Kidney (tissue), 14 donors: Measurements from ENCODE around the gene SLC35F6. TPM values are rescaled to one million over a fixed set of nuclear protein-coding genes. Genes with fewer than 3 reads are reported as not detected.

Source experiments
- DNase-seq, 5 donors: peaks; one replicate each; pipeline ENCODE4 v3.0.0-alpha.2; 2013 to 2020
- FAIRE-seq: peaks from 2 replicates; lab custom pipeline; 2012; peaks lifted over from hg19 to GRCh38; lab: Jason Lieb, UNC
- H3K27ac ChIP-seq, 2 donors: one replicate each; pipeline ENCODE4 v1.7.0; 2013; ENCODE audit warnings: low read depth in 2 of 2, low read length in 2 of 2, inconsistent platforms in 1 of 2
- H3K27me3 ChIP-seq: one replicate; pipeline ENCODE4 v1.7.1; 2013; ENCODE audit warnings: low read length, inconsistent platforms; ENCODE audit not compliant: control insufficient read depth, insufficient read depth
- H3K36me3 ChIP-seq, 3 donors: one replicate each; pipeline versions ENCODE4 v1.7.0 to v1.7.1; 2013; ENCODE audit warnings: low read length in 3 of 3, control low read depth in 1 of 3, inconsistent platforms in 1 of 3; ENCODE audit not compliant: insufficient read depth in 3 of 3, control insufficient read depth in 2 of 3
- H3K4me1 ChIP-seq, 3 donors: one replicate each; pipeline versions ENCODE4 v1.7.0 to v1.7.1; 2013; ENCODE audit warnings: low read length in 3 of 3, inconsistent platforms in 1 of 3, low read depth in 1 of 3; ENCODE audit not compliant: control insufficient read depth in 2 of 3, insufficient read depth in 2 of 3
- H3K4me3 ChIP-seq, 3 donors: one replicate each; pipeline versions ENCODE4 v1.7.0 to v1.8.1; 2013; ENCODE audit warnings: low read length in 3 of 3, control low read depth in 1 of 3, inconsistent platforms in 1 of 3
- H3K9ac ChIP-seq, 3 donors: one replicate each; pipeline versions ENCODE4 v1.7.0 to v1.7.1; 2013; ENCODE audit warnings: low read length in 3 of 3, control low read depth in 1 of 3, inconsistent platforms in 1 of 3
- H3K9me3 ChIP-seq, 3 donors: one replicate each; pipeline versions ENCODE4 v1.7.0 to v1.7.1; 2013; ENCODE audit warnings: low read length in 3 of 3, control low read depth in 1 of 3, inconsistent platforms in 1 of 3; ENCODE audit not compliant: control insufficient read depth in 2 of 3, insufficient read depth in 1 of 3
- CTCF ChIP-seq: IDR thresholded peaks from 3 replicates; pipeline ENCODE4 v1.5.1; 2012; ENCODE audit warnings: mild to moderate bottlenecking, moderate library complexity, borderline replicate concordance; ENCODE audit not compliant: insufficient read depth; ENCODE audit errors: extremely low read depth
- intact Hi-C: fragments of 100-400 bp; cut with DNase I; formaldehyde crosslinking; loops from one replicate; pipeline ENCODE4 v1.11.1; 2022
- polyA plus RNA-seq: library from polyadenylated mRNA; stranded (reverse); fragments of 350-450 nt; fragmentation: Illumina TruSeq; extraction: RNeasy Lipid Tissue Mini Kit (QIAGEN cat#74804); gene quantifications from one replicate; pipeline ENCODE4 v1.2.3, GENCODE V29; 2014; ENCODE audit warnings: low read depth, low replicate concordance; ENCODE audit not compliant: insufficient read depth
- total RNA-seq: library from RNA; stranded (reverse); fragmentation: NEBNext Ultra II Directional; extraction: Animal tissue kit (Norgen Biotek cat#: 25700); gene quantifications from one replicate; pipeline ENCODE4 v1.2.1, GENCODE V29; 2021
- donor health status: control.
- donor health status: control.
- donor health status: control.
- donor health status: control.
- donor health status: control.
- donor health status: DM: yes; HTN: yes; CAD: no.
- donor health status: Normal renal cell carcinoma (clear cell type).

The SLC35F6 gene
- total and polyA plus RNA-seq, 2 donors from 2014 or later = 43.1 to 63.7 TPM

DNA sequence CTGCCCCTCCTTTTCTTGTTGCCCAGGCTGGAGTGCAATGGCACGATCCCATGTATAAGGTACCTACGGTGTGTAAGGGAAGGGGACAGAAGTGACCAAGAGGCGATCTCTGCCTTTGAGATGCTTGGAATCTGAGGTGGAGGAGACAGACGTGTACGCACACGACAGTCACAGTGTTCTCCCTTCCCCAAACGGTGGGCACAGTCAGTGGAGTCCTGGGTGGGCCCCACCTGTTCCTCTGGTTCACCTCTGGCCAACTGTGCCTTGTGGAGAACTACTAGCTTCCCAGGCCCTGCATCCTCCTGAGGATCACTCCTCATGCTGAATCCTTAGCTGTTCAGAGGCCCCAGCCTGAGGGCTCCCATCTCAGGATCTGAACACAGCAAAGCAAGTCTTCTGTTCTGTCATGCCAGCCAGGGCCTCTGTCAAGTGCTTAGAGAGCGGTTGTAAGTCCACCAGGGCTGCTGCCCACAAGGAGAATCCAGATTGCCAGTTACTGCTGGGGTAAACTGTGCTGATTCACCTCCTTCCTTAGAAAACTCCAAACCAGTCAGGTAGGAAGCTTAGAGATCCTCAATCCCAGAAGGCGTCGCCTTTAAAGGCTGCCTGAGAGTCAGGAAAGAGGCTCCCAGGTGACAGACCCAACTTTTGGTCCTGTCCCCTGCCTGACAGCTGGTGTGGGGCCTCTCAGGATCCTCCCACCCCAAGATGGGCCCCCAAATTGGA, 1.6 kb downstream of the SLC35F6 start:
- intact Hi-C loops = no loop called here
- Histone ChIP-seq H3K27ac (peak overlapping the region in 1 of 2 donors; percentile 38), H3K4me3 (peak overlapping the region in 2 of 3 donors; percentile 87 to 94), H3K27me3 (no peaks in the 10 kb centered on the region), H3K36me3 (no peaks in the 10 kb centered on the region), H3K4me1 (peaks cover 0 to 19% (median 6%) of the 10 kb centered on the region in 3 donors), H3K9ac (peak overlapping the region in 2 of 3 donors; percentile 99), H3K9me3 (no peaks in the 10 kb centered on the region)
- DNase-seq (no peak), FAIRE-seq (no peak)
- no peak for TF ChIP-seq CTCF

GRCh38 chr2:26767129-26767528, 3.0 kb downstream of the SLC35F6 start:
- no peak for TF ChIP-seq CTCF
- Histone ChIP-seq H3K36me3 (no peaks in the 10 kb centered on the region), H3K27ac (no peak overlapping the region), H3K4me3 (no peak overlapping the region), H3K4me1 (peaks cover 0 to 33% (median 18%) of the 10 kb centered on the region in 3 donors), H3K27me3 (no peaks in the 10 kb centered on the region), H3K9ac (no peak overlapping the region), H3K9me3 (no peaks in the 10 kb centered on the region)
- intact Hi-C loops = no loop called here
- FAIRE-seq (no peak), DNase-seq (peak in 1 of 5 donors; percentile 68)

DNA sequence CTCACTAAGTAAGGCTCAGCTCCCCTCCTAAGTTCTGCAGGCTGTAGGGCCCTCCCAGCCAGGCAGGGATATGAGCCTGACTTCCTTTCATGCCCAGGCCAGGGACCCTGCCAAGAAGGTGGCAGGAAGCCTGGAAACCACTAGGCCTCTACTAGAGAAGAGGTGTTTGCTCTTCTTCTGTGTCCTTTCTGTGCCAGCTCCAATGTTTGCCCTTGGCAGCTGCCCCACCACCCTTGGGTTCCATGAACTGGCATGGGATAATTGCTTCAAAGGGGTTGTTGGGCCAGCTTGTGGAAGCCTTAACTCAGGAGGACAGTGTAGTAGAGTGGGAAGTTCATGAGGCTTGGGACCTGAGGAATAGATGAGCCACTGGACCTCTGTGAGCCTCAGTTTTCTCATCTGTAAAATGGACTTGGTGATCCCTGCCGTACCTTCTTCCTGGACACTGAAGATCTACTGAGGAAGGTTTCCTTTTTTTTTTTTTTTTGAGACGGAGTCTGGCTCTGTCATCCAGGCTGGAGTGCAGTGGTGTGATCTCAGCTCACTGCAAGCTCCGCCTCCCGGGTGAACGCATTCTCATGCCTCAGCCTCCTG, 3.9 kb downstream of the SLC35F6 start:
- Histone ChIP-seq H3K4me1 (peaks cover 0 to 41% (median 26%) of the 10 kb centered on the region in 3 donors), H3K36me3 (no peaks in the 10 kb centered on the region), H3K9me3 (no peaks in the 10 kb centered on the region), H3K9ac (no peak overlapping the region), H3K27ac (peak overlapping the region in 1 of 2 donors; percentile 41), H3K27me3 (no peaks in the 10 kb centered on the region), H3K4me3 (no peak overlapping the region)
- intact Hi-C loops = no loop called here
- FAIRE-seq (no peak), DNase-seq (no peak)
- TF ChIP-seq CTCF = no peak
